AG04450 (cell line): Measurements from ENCODE around the gene A3GALT2. TPM values are rescaled to one million over a fixed set of nuclear protein-coding genes. Genes with fewer than 3 reads are reported as not detected.

Experiments used
- CTCF ChIA-PET: fragments of 300-600, 350-600 bp; formaldehyde crosslinking; extraction: SDS; loops from one replicate; lab custom pipeline; 2022; ENCODE audit warnings: antibody characterized with exemption, inconsistent platforms; lab: Charles Lee
- POLR2A ChIA-PET: fragments of 350-600 bp; formaldehyde crosslinking; extraction: SDS; loops from one replicate; lab custom pipeline; 2021; ENCODE audit warnings: antibody characterized with exemption, inconsistent platforms; lab: Yijun Ruan, JAX
- DNase-seq: peaks from one replicate; pipeline ENCODE4 v3.0.0-alpha.2; 2011; ENCODE audit warnings: low read depth, low spot score
- H3K27ac ChIP-seq: one replicate; pipeline ENCODE4 v1.5.1; 2012; ENCODE audit warnings: low read depth, low read length, control low read depth
- H3K27me3 ChIP-seq: one replicate; pipeline ENCODE4 v1.6.0; 2012; ENCODE audit warnings: low read length; ENCODE audit not compliant: control insufficient read depth, insufficient read depth
- H3K4me3 ChIP-seq: 2 replicates; pipeline ENCODE4 v1.5.1; 2011; ENCODE audit warnings: mild to moderate bottlenecking, low read depth, low read length, control low read depth
- H3K9me3 ChIP-seq: 2 replicates; pipeline ENCODE4 v1.5.1; 2012; ENCODE audit warnings: low read length; ENCODE audit not compliant: control insufficient read depth, insufficient read depth
- CTCF ChIP-seq: IDR thresholded peaks from 2 replicates; pipeline ENCODE4 v1.5.1; 2011; ENCODE audit warnings: low read depth, low read length, control low read depth, inconsistent platforms
- polyA plus RNA-seq: library from polyadenylated mRNA; depleted of rRNA; stranded (reverse); fragments of >200 nt; gene quantifications from 2 replicates; pipeline ENCODE4 v1.2.3, GENCODE V29; 2011

A3GALT2 gene
- polyA plus RNA-seq, 1 experiment, result not detected

- ChIA-PET CTCF (interaction anchor here (0.7 to 10.7 kb wide), 23 partner anchors 9 to 316 kb away, joined by 3 to 212 read pairs (median 12); partner anchors contain the start of gene ZSCAN20), POLR2A (no interaction called here)
- Histone ChIP-seq H3K27me3 (no peaks in the 10 kb centered on the region), H3K9me3 (no peaks in the 10 kb centered on the region), H3K4me3 (no peak overlapping the region), H3K27ac (no peak overlapping the region)
- DNase-seq, result no peak
- no peak for TF ChIP-seq CTCF
Observed at GRCh38 chr1:33296824-33297223, 24.1 kb downstream of the A3GALT2 start.

GRCh38 chr1:33296082-33296458 lies 24.8 kb downstream of the A3GALT2 start:
- DNase-seq, result no peak
- POLR2A ChIA-PET, result interaction anchor here (0.6 to 1.0 kb wide), 4 partner anchors 29 to 176 kb away, joined by 3 to 5 read pairs (median 4); partner anchors contain the start of gene ZSCAN20
- Histone ChIP-seq H3K4me3 (no peak overlapping the region), H3K27ac (no peak overlapping the region), H3K27me3 (no peaks in the 10 kb centered on the region), H3K9me3 (no peaks in the 10 kb centered on the region)
- TF ChIP-seq CTCF, result no peak
- CTCF ChIA-PET, result interaction anchor here (0.7 to 10.7 kb wide), 61 partner anchors 10 to 324 kb away, joined by 3 to 212 read pairs (median 6); partner anchors contain the start of genes A3GALT2, TRIM62 and ZSCAN20

GRCh38 chr1:33295450-33296081 lies 25.3 kb downstream of the A3GALT2 start:
- POLR2A ChIA-PET, result interaction anchor here (0.6 to 1.0 kb wide), 4 partner anchors 29 to 176 kb away, joined by 3 to 5 read pairs (median 4); partner anchors contain the start of gene ZSCAN20

GRCh38 chr1:33295023-33295422 lies 25.9 kb downstream of the A3GALT2 start:
- ChIA-PET POLR2A (interaction anchor here (0.9 to 1.0 kb wide), 3 partner anchors 55 to 177 kb away, joined by 3 to 5 read pairs (median 4); partner anchors contain the start of gene ZSCAN20), CTCF (interaction anchor here (0.5 to 10.7 kb wide), 55 partner anchors 10 to 325 kb away, joined by 3 to 212 read pairs (median 6); partner anchors contain the start of genes A3GALT2, TRIM62 and ZSCAN20)
- no peak for DNase-seq
- no peak for TF ChIP-seq CTCF
- H3K27ac ChIP-seq, result no peak overlapping the region
- no peaks in the 10 kb centered on the region for H3K27me3 ChIP-seq
- no peaks in the 10 kb centered on the region for H3K9me3 ChIP-seq
- H3K4me3 ChIP-seq, result no peak overlapping the region

More at GRCh38 chr1:33295450-33296081, 25.3 kb downstream of the A3GALT2 start:
- H3K9me3 ChIP-seq, result no peaks in the 10 kb centered on the region
- no peaks in the 10 kb centered on the region for H3K27me3 ChIP-seq
- CTCF ChIA-PET, result interaction anchor here (0.5 to 10.7 kb wide), 70 partner anchors 10 to 325 kb away, joined by 3 to 212 read pairs (median 5); partner anchors contain the start of genes A3GALT2, TRIM62 and ZSCAN20
- DNase-seq, result peak; percentile 49
- H3K4me3 ChIP-seq, result no peak overlapping the region
- no peak overlapping the region for H3K27ac ChIP-seq
- TF ChIP-seq CTCF, result peak; percentile 96
